Suprapubic skin (tissue), 4 donors: ENCODE measurements around the gene ATG16L2.
A peak's percentile ranks its signal among the peaks of the same experiment; 100 is the strongest.

Source experiments
- POLR2A ChIP-seq, 2 donors: fragments of 450-650 bp; IDR thresholded peaks; one replicate each; pipeline ENCODE4 v1.6.1; 2017; ENCODE audit warnings: antibody characterized with exemption in 2 of 2, mild to moderate bottlenecking in 2 of 2, moderate library complexity in 2 of 2
- POLR2AphosphoS5 ChIP-seq, 3 donors: sonication (generic); formaldehyde crosslinking; IDR thresholded peaks; one replicate each; pipeline ENCODE4 v1.6.1; 2017; ENCODE audit warnings: antibody characterized with exemption in 3 of 3
- TF ChIP-seq, protein P1 (sequence below), 2 donors: fragments of 200-600 bp in 1 of 2; fragments of 450-650 bp in 1 of 2; sonication (generic) in 1 of 2; IDR thresholded peaks; one replicate each; pipeline ENCODE4 v1.5.1; 2016 to 2019; ENCODE audit warnings: antibody characterized with exemption in 2 of 2, mild to moderate bottlenecking in 1 of 2, moderate library complexity in 1 of 2

DNA sequence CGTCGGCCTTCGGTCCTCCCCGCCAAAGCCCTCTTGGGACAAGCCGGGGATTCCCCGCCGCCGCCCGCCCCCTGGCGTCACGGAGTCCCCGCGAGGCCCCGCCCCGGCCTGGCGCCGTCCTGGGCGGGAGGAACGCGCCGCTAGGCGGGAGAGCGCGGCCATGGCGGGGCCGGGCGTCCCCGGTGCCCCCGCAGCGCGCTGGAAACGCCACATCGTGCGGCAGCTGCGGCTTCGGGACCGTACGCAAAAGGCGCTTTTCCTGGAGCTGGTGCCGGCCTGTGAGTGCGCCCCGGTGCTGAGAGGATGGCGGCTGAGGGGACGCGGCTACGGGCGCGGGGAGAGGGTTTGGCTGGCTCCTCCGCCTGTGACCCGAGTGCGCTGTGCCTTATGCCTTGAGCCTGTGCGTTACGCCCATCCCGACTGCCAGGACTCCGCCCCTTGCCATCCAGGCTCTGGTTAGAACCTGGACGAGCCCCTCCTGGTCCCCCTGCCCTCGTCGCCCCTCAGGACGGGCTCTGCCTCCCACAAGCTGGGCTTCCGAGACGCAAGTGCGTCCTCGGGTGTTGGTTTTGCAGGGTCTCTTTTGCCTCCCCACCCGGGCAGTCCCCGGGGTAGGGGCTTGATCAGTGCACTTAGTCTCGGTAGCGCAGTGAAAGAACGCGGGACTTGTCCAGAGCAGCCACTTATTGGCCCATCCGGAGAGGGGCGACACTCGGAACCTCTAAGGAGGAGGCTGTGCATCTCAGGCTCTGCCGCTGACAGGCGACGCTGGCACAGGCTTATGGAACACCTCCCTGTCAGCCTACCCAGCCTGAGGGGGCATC, at the start of gene ATG16L2:
- TF ChIP-seq, protein P1, sequence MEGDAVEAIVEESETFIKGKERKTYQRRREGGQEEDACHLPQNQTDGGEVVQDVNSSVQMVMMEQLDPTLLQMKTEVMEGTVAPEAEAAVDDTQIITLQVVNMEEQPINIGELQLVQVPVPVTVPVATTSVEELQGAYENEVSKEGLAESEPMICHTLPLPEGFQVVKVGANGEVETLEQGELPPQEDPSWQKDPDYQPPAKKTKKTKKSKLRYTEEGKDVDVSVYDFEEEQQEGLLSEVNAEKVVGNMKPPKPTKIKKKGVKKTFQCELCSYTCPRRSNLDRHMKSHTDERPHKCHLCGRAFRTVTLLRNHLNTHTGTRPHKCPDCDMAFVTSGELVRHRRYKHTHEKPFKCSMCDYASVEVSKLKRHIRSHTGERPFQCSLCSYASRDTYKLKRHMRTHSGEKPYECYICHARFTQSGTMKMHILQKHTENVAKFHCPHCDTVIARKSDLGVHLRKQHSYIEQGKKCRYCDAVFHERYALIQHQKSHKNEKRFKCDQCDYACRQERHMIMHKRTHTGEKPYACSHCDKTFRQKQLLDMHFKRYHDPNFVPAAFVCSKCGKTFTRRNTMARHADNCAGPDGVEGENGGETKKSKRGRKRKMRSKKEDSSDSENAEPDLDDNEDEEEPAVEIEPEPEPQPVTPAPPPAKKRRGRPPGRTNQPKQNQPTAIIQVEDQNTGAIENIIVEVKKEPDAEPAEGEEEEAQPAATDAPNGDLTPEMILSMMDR (IDR thresholded peaks at IDR 0.05): peak; percentile 19 to 38
- TF ChIP-seq POLR2A (IDR thresholded peaks at IDR 0.05) (peak; percentile 47 to 51), POLR2AphosphoS5 (IDR thresholded peaks at IDR 0.05) (no peak)
